ENCODE measurements around the gene TP53AIP1. TPM values are rescaled to one million over a fixed set of nuclear protein-coding genes. Genes with fewer than 3 reads are reported as not detected.

The TP53AIP1 gene
- total and polyA plus RNA-seq, 7 experiments from 2014 or later = not detected

DNA sequence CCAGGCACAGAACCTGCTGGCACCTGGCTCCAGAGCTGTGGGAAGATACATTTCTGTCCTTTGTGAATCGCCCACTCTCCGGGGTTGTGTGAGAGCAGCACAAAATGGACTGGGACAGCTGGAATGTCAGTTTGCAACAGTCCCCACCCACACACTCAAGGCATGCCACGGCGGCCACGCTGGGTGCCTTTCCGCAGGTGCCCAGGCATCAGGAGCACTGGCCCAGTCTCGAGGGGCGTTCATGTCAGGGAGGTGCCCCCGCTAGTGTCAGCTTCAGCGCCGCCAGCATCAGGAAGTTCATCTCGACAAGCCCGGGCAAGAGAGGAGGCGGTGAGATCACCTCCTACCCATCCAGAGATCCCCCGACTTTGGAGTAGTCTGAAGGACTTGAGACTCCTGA, 2.1 kb downstream of the TP53AIP1 start:
- Histone ChIP-seq H3K27me3 (ENCODE audit: control insufficient read depth in 2 of 2, insufficient read depth in 2 of 2, low read length in 2 of 2) (no peaks in the 10 kb centered on the region), H3K36me3 (ENCODE audit: control insufficient read depth in 2 of 3, insufficient read depth in 3 of 3, low read length in 3 of 3) (no peaks in the 10 kb centered on the region), H3K4me1 (ENCODE audit: control insufficient read depth in 2 of 2, insufficient read depth in 2 of 2, low read length in 2 of 2) (no peaks in the 10 kb centered on the region), H3K4me3 (ENCODE audit: low read length) (no peak overlapping the region), H3K9me3 (ENCODE audit: control insufficient read depth in 2 of 3, low read length in 3 of 3) (no peaks in the 10 kb centered on the region), H3K27ac (ENCODE audit: low read depth, low read length) (no peak overlapping the region)
- Mint-ChIP-seq H3K4me3 (no peak overlapping the region), H3K4me1 (no peaks in the 10 kb centered on the region), H3K9me3 (no peaks in the 10 kb centered on the region), H3K27ac (no peak overlapping the region), H3K27me3 (peaks cover 0 to 24% (median 6%) of the 10 kb centered on the region in 5 donors), H3K36me3 (no peaks in the 10 kb centered on the region)
- ChIA-PET POLR2A (no interaction called here), CTCF (no interaction called here)
- ATAC-seq = no peak
- no peak for DNase-seq
- intact Hi-C loops (cut with micrococcal nuclease) = no loop called here

DNA sequence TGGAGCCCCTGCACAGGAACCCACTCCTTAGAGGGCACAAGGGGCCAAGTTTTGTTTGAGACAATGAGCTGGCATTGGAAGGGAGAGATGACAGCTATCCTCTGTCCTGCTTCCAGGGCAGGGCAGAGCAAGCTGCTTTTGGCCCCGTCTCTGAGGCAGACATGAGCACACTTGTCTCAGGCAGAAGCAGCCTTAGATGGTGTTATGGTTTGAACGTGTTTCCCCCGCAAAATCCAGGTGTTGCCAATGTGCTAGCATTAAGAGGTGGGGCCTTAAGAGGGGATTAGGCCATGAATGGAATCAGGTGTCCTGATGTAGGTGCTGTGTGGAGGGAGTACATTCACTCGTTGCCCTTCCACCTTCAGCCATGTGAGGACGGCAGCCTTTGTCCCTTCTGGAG, 2.5 kb downstream of the TP53AIP1 start:
- H3K36me3 ChIP-seq (ENCODE audit: control insufficient read depth in 2 of 3, insufficient read depth in 3 of 3, low read length in 3 of 3) = no peaks in the 10 kb centered on the region
- peaks cover 0 to 19% (median 2%) of the 10 kb centered on the region in 5 donors for H3K27me3 Mint-ChIP-seq
- H3K4me1 ChIP-seq (ENCODE audit: control insufficient read depth in 2 of 2, insufficient read depth in 2 of 2, low read length in 2 of 2) = no peaks in the 10 kb centered on the region
- ATAC-seq (no peak), DNase-seq (no peak)
- H3K4me3 Mint-ChIP-seq = no peak overlapping the region
- no peaks in the 10 kb centered on the region for H3K9me3 ChIP-seq (ENCODE audit: control insufficient read depth in 2 of 3, low read length in 3 of 3)
- POLR2A ChIA-PET = no interaction called here
- no peak overlapping the region for H3K4me3 ChIP-seq (ENCODE audit: low read length)
- CTCF ChIA-PET = no interaction called here
- no peaks in the 10 kb centered on the region for H3K4me1 Mint-ChIP-seq
- no peaks in the 10 kb centered on the region for H3K36me3 Mint-ChIP-seq
- no peaks in the 10 kb centered on the region for H3K27me3 ChIP-seq (ENCODE audit: control insufficient read depth in 2 of 2, insufficient read depth in 2 of 2, low read length in 2 of 2)
- intact Hi-C loops (cut with micrococcal nuclease) = no loop called here
- H3K27ac ChIP-seq (ENCODE audit: low read depth, low read length) = no peak overlapping the region
- H3K9me3 Mint-ChIP-seq = no peaks in the 10 kb centered on the region
- H3K27ac Mint-ChIP-seq = no peak overlapping the region

DNA sequence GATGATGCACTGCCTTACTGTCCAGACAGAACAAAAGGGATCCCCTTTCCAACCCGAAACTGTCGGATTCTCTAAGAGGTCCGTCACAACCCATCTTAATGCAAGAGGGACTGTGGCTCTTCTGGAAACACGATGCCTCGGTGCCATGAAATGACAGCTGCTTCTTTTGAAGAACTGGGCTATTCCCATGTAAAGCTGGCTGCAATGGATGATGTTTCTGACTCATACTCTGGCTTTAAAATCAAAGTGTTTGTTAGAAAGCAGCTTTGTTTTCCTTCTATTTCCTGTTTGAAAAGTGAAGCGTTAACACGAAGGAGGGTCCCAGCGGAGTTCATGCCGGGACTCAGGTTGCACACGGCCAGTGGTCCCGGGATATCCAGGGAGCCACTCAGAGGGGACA, 3.1 kb downstream of the TP53AIP1 start:
- H3K4me3 Mint-ChIP-seq = no peak overlapping the region
- Histone ChIP-seq H3K27me3 (ENCODE audit: control insufficient read depth in 2 of 2, insufficient read depth in 2 of 2, low read length in 2 of 2) (no peaks in the 10 kb centered on the region), H3K4me1 (ENCODE audit: control insufficient read depth in 2 of 2, insufficient read depth in 2 of 2, low read length in 2 of 2) (no peaks in the 10 kb centered on the region), H3K36me3 (ENCODE audit: control insufficient read depth in 2 of 3, insufficient read depth in 3 of 3, low read length in 3 of 3) (no peaks in the 10 kb centered on the region), H3K4me3 (ENCODE audit: low read length) (no peak overlapping the region), H3K9me3 (ENCODE audit: control insufficient read depth in 2 of 3, low read length in 3 of 3) (no peaks in the 10 kb centered on the region), H3K27ac (ENCODE audit: low read depth, low read length) (no peak overlapping the region)
- H3K27ac Mint-ChIP-seq = no peak overlapping the region
- H3K36me3 Mint-ChIP-seq = no peaks in the 10 kb centered on the region
- intact Hi-C loops (cut with micrococcal nuclease) = no loop called here
- POLR2A ChIA-PET = no interaction called here
- no peak for DNase-seq
- peaks cover 0 to 14% (median 0%) of the 10 kb centered on the region in 5 donors for H3K27me3 Mint-ChIP-seq
- CTCF ChIA-PET = no interaction called here
- ATAC-seq = no peak
- H3K9me3 Mint-ChIP-seq = no peaks in the 10 kb centered on the region
- H3K4me1 Mint-ChIP-seq = no peaks in the 10 kb centered on the region

DNA sequence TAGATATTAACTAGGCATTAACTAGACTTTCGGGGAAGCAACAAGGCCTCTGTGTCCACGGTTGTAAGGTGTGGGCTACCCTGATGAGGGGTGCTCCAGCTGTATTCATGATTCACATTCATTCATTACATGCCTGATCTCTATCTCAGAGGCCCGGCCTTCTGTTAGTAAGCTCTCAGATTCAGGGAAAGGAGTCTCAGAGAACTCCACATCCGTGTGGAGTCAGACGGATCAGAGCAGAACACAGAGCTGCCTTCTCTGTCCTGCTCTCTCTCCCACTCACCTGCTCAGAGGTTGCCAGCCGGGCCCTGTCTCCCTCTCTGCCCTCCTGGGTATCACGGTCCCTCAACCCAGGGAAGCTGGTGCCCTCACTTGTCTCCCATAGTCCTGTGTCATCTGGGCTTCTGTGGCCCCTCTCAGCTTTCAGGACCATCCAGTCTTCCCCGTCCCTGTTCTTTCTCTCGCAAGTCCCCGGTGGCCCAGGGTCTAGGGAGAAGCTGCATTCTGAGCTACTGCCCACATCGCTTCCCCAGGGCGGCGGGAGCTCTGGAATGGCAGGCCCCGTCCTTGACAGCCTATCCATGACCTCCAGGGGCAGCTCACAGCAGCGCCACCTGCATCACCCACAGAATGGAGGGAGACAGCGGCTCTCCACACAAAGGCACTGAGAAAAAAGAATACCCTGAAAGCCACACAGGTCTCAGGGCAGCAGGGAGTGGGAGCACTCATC, 4.3 kb downstream of the TP53AIP1 start:
- Mint-ChIP-seq H3K36me3 (no peaks in the 10 kb centered on the region), H3K27me3 (peaks cover 0 to 7% (median 0%) of the 10 kb centered on the region in 5 donors), H3K4me3 (no peak overlapping the region), H3K4me1 (peaks cover 0 to 2% (median 0%) of the 10 kb centered on the region in 7 donors), H3K27ac (no peak overlapping the region), H3K9me3 (peaks cover 0 to 3% (median 0%) of the 10 kb centered on the region in 11 donors)
- ATAC-seq (no peak), DNase-seq (no peak)
- intact Hi-C loops (cut with micrococcal nuclease) = no loop called here
- Histone ChIP-seq H3K27ac (ENCODE audit: low read depth, low read length) (no peak overlapping the region), H3K9me3 (ENCODE audit: control insufficient read depth in 2 of 3, low read length in 3 of 3) (no peaks in the 10 kb centered on the region), H3K4me3 (ENCODE audit: low read length) (no peak overlapping the region), H3K36me3 (ENCODE audit: control insufficient read depth in 2 of 3, insufficient read depth in 3 of 3, low read length in 3 of 3) (no peaks in the 10 kb centered on the region), H3K27me3 (ENCODE audit: control insufficient read depth in 2 of 2, insufficient read depth in 2 of 2, low read length in 2 of 2) (no peaks in the 10 kb centered on the region), H3K4me1 (ENCODE audit: control insufficient read depth in 2 of 2, insufficient read depth in 2 of 2, low read length in 2 of 2) (no peaks in the 10 kb centered on the region)
- CTCF ChIA-PET = no interaction called here
- POLR2A ChIA-PET = no interaction called here

DNA sequence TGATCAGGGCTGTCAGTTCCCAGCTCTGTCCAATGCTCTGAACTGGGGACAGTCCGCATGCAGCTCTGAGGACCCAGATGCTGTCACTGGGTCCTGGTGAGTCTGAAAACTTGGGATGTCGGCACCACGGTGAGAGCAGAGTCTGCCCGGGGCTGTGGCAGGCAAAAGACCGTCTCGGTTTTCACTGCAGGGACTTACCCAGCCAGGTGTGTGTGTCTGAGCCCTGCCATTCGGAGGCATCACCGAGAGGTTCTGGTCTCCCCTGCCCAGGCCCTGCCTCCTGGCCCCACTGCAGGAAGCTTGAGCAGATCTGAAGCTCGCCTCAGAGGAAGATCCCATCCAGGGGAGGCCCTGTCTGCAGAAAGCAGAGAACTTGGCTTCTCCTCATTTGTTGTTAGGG, 5.2 kb downstream of the TP53AIP1 start:
- Mint-ChIP-seq H3K27ac (no peak overlapping the region), H3K36me3 (no peaks in the 10 kb centered on the region), H3K4me1 (peaks cover 0 to 2% (median 0%) of the 10 kb centered on the region in 7 donors), H3K4me3 (no peak overlapping the region), H3K9me3 (peaks cover 0 to 3% (median 0%) of the 10 kb centered on the region in 11 donors), H3K27me3 (peaks cover 0 to 6% (median 0%) of the 10 kb centered on the region in 5 donors)
- no peaks in the 10 kb centered on the region for H3K36me3 ChIP-seq (ENCODE audit: control insufficient read depth in 2 of 3, insufficient read depth in 3 of 3, low read length in 3 of 3)
- H3K27ac ChIP-seq (ENCODE audit: low read depth, low read length) = no peak overlapping the region
- H3K9me3 ChIP-seq (ENCODE audit: control insufficient read depth in 2 of 3, low read length in 3 of 3) = no peaks in the 10 kb centered on the region
- no peak for DNase-seq
- intact Hi-C loops (cut with micrococcal nuclease) = no loop called here
- no peaks in the 10 kb centered on the region for H3K27me3 ChIP-seq (ENCODE audit: control insufficient read depth in 2 of 2, insufficient read depth in 2 of 2, low read length in 2 of 2)
- CTCF ChIA-PET = no interaction called here
- POLR2A ChIA-PET = no interaction called here
- no peaks in the 10 kb centered on the region for H3K4me1 ChIP-seq (ENCODE audit: control insufficient read depth in 2 of 2, insufficient read depth in 2 of 2, low read length in 2 of 2)
- no peak overlapping the region for H3K4me3 ChIP-seq (ENCODE audit: low read length)
- ATAC-seq = no peak

DNA sequence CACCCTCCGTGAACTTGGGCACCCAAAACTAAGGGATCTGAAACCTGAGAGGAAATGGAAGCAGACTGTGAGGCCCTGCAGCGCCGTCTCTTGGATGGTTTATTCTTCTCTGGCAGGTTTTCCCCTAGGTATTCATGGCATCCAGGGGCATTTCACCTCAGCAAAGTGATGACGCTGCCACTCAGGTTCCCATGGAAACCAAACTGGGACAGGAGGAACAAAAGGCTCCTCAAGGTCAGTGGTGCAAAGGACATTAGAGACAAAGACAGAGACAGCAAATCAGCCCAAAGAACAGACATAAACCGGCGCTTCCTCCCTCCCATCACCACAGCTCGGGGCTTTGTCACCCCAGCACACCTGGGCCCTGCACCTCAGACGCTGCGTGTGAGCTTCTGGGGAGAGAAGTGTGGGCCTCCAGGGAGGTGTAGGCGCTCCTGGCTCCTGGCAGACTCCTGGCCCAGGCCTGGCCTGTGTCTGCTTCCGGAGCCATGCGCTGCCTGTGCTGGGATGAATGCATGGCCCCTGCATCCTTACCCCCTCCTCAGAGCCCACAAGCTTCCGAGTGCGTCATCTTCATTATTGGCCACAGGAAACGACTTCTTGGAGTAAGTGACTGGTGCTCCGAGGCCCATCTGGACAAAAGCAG, 5.9 kb downstream of the TP53AIP1 start:
- ChIA-PET CTCF (no interaction called here), POLR2A (no interaction called here)
- H3K4me1 Mint-ChIP-seq = peaks cover 0 to 2% (median 0%) of the 10 kb centered on the region in 7 donors
- peaks cover 0 to 6% (median 0%) of the 10 kb centered on the region in 5 donors for H3K27me3 Mint-ChIP-seq
- no peak overlapping the region for H3K27ac ChIP-seq (ENCODE audit: low read depth, low read length)
- intact Hi-C loops (cut with micrococcal nuclease) = no loop called here
- no peak overlapping the region for H3K4me3 Mint-ChIP-seq
- H3K4me3 ChIP-seq (ENCODE audit: low read length) = no peak overlapping the region
- no peak for DNase-seq
- H3K27ac Mint-ChIP-seq = no peak overlapping the region
- H3K4me1 ChIP-seq (ENCODE audit: control insufficient read depth in 2 of 2, insufficient read depth in 2 of 2, low read length in 2 of 2) = no peaks in the 10 kb centered on the region
- H3K27me3 ChIP-seq (ENCODE audit: control insufficient read depth in 2 of 2, insufficient read depth in 2 of 2, low read length in 2 of 2) = no peaks in the 10 kb centered on the region
- no peaks in the 10 kb centered on the region for H3K36me3 ChIP-seq (ENCODE audit: control insufficient read depth in 2 of 3, insufficient read depth in 3 of 3, low read length in 3 of 3)
- H3K36me3 Mint-ChIP-seq = no peaks in the 10 kb centered on the region
- H3K9me3 ChIP-seq (ENCODE audit: control insufficient read depth in 2 of 3, low read length in 3 of 3) = no peaks in the 10 kb centered on the region
- no peak for ATAC-seq
- peaks cover 0 to 3% (median 0%) of the 10 kb centered on the region in 11 donors for H3K9me3 Mint-ChIP-seq

DNA sequence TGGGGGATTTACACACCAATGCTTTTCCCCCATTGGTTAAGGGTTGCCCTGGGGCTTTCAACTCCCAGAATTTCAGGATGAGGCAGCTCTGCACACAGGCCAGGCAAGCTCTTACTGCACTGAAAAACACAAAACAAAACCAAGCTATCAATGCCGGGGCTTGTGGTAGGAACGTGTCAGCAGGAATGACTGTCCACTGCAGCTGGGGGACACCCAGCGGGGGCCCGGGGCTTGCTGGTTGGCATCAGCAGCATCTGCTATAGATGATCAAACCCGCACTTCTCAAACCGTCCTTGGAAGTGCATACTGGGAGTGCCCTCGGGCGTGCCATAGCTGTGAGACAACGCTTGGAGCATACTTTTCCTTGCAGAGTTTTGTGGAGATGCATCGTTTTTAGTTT, 7.7 kb downstream of the TP53AIP1 start:
- ATAC-seq (no peak), DNase-seq (no peak)
- CTCF ChIA-PET = no interaction called here
- H3K27me3 ChIP-seq (ENCODE audit: control insufficient read depth in 2 of 2, insufficient read depth in 2 of 2, low read length in 2 of 2) = no peaks in the 10 kb centered on the region
- H3K4me1 ChIP-seq (ENCODE audit: control insufficient read depth in 2 of 2, insufficient read depth in 2 of 2, low read length in 2 of 2) = no peaks in the 10 kb centered on the region
- no peak overlapping the region for H3K27ac ChIP-seq (ENCODE audit: low read depth, low read length)
- intact Hi-C loops (cut with micrococcal nuclease) = no loop called here
- Mint-ChIP-seq H3K4me1 (peaks cover 0 to 2% (median 0%) of the 10 kb centered on the region in 7 donors), H3K9me3 (peaks cover 0 to 3% (median 0%) of the 10 kb centered on the region in 11 donors), H3K27ac (no peak overlapping the region), H3K36me3 (no peaks in the 10 kb centered on the region), H3K27me3 (no peaks in the 10 kb centered on the region), H3K4me3 (no peak overlapping the region)
- H3K36me3 ChIP-seq (ENCODE audit: control insufficient read depth in 2 of 3, insufficient read depth in 3 of 3, low read length in 3 of 3) = no peaks in the 10 kb centered on the region
- POLR2A ChIA-PET = no interaction called here
- H3K9me3 ChIP-seq (ENCODE audit: control insufficient read depth in 2 of 3, low read length in 3 of 3) = no peaks in the 10 kb centered on the region
- H3K4me3 ChIP-seq (ENCODE audit: low read length) = no peak overlapping the region

Measured in naive thymus-derived CD4-positive, alpha-beta T cell (primary cell).